HG02870 (cell line): ENCODE results near the gene COX10.

ENCODE experiments used
- ATAC-seq: cut with Tn5 transposase; IDR thresholded peaks from one replicate; pipeline ENCODE4 v1.9.1; 2021; ENCODE audit warnings: mild to moderate bottlenecking, moderate library complexity; ENCODE audit not compliant: unreplicated experiment

Gene COX10

GRCh38 chr17:14068542-14069250, 608 bp upstream of the COX10 start:
- peak; percentile 25 for ATAC-seq

GRCh38 chr17:14070344-14070984, 1.2 kb downstream of the COX10 start:
- ATAC-seq: no peak

- ATAC-seq: no peak
These were observed 3.6 kb downstream of the COX10 start for GRCh38 chr17:14072881-14073280.

- no peak for ATAC-seq
These were observed 8.7 kb downstream of the COX10 start for GRCh38 chr17:14078027-14078426.

DNA sequence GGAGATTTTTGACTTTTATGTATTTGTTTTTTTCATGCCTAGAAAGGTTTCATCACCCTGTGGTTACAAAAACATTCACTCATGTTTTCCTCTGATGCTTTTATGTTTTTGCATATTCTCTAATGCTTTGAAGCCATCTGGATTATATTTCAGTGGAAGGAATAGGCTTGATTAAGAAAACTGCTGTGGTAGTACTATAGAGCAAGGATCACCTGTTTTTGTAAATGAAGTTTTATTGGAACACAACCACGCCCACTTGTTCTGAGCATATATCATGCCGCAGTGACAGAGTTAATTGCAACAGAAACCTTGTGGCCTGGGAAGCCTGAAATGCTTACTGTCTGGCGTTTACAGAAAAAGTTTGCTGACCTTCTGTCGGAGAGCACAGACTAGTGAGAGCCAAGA, 11.5 kb downstream of the COX10 start:
- no peak for ATAC-seq

DNA sequence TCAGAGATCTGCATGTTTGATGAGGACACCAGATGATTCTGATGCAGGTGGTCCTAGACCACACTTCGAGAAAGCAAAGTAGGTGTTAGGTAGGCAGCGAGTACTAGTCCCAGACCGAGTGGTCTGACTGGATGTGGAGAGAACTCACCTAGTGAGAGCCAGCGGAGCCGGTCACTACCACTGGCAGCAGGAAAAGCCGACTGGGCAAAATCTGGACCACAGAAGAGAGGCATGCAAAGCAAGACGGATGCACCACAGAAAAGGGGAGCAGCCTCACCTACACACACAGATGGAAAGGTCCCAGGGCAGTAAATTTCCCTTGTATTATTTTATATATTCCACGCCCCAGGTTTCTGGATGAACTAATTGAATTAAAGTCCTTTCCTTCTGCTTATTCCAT, 13.5 kb downstream of the COX10 start:
- no peak for ATAC-seq

GRCh38 chr17:14084955-14085354, 15.7 kb downstream of the COX10 start:
- ATAC-seq: no peak

GRCh38 chr17:14086189-14086588, 16.9 kb downstream of the COX10 start:
- no peak for ATAC-seq

GRCh38 chr17:14089179-14089578, 19.9 kb downstream of the COX10 start:
- ATAC-seq: no peak

- ATAC-seq: no peak
These were observed 22.1 kb downstream of the COX10 start for GRCh38 chr17:14091367-14091766.

DNA sequence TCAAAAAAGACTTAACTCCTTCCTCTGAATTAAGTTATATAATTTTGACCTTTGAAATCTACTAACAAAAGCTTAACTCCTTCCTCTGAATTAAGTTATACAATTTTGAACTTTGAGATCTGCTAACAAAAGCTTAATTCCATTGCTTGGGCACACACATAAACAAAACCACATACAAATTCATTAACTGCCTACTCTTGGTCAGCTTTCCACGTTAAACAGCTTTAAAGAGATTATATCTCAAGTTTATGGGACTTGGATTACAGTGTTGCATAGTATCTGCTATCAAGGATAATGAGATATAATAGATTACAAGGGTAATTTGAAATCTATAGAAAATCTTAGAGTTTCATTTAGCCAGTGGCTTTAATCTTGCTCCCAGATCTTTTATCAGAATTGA, 23.5 kb downstream of the COX10 start:
- ATAC-seq: no peak

DNA sequence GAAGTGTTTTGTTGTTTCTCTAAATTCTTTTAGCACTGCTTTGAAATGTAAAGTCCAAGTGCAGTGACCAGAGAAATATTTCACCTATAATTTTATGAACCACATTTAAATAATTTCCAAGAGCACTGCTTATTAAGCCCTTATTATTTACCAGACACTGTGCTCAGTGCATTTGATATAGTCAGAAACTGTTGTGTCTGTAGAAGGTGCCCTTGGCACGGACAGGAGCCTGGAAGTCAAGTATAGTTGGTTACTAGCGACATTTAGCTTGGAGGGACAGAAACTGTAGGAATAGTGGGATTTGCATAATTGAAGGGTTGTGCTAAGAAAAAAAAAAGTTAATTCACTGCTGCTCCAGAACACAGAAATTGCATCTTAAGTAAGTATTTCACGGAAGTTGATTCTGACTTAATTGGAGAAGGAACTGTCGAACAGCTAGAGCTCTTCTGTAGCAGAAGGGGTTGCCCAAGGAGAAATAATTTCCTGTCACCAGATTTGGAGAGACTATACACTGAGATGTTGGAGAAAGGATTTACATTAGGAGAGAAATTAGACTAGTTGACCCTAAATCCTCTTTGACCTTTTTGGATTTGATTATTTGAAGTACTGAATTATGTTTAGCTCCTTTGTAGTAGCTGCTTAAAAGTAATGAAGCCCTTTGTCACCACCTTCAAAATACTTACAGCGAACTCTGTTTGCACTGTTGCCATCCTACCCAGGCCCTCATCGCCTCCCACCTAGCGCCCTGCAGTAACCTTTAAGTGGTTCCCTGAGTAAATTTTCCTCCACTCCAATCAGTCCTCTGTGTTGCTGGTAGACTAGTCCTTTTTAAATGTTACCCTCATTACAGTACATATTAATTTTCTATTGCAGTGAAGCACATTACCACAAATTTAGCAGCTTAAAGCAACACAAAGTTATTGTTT, 25.6 kb downstream of the COX10 start:
- no peak for ATAC-seq

GRCh38 chr17:14095631-14096030, 26.3 kb downstream of the COX10 start:
- no peak for ATAC-seq

GRCh38 chr17:14098246-14098645, 28.9 kb downstream of the COX10 start:
- ATAC-seq: no peak

DNA sequence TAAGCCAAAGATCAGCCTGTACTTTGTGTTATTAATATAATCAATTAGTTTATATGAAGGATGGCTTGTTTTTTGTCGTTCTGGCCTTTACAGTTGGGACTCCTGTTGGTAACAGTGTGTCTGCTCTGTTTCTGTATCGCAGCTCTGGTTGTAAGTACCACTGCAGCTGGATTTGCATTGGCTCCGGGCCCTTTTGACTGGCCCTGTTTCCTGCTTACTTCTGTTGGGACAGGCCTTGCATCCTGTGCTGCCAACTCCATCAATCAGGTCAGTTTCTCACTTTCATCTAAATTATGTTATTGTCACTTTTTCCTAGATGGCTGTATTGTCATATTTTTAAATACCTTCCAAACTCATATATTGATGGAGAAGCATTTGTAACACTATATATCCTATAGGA, 32.7 kb downstream of the COX10 start:
- ATAC-seq: no peak

GRCh38 chr17:14103836-14104235, 34.5 kb downstream of the COX10 start:
- no peak for ATAC-seq

- no peak for ATAC-seq
These were observed 35.4 kb downstream of the COX10 start for GRCh38 chr17:14104734-14105133.

- ATAC-seq: no peak
These were observed 38.6 kb downstream of the COX10 start for GRCh38 chr17:14107889-14108288.

- no peak for ATAC-seq
These were observed 43.1 kb downstream of the COX10 start for GRCh38 chr17:14112407-14112806.

DNA sequence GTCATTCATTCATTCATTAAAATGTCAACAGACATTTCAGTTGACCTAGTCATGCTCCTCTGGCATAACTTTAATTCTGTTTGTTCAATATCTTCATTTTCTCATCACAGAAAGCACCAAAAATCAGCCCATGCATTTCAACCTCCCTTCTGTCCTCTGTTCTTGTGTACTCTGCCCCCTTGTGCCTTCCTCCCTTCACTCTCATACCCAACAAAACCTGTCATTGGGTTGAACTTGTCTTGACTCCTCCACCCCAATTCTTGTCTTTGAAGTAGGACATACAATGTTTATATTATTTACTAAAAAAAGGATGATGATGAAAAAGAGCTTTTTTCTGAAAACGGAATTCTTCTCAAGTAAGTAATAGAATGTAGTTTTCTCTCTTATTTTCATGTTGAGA, 43.8 kb downstream of the COX10 start:
- no peak for ATAC-seq

GRCh38 chr17:14116263-14117024, 47.1 kb downstream of the COX10 start:
- no peak for ATAC-seq
